Calu3 (cell line): ENCODE data around the gene RSRC1. TPM values are rescaled to one million over a fixed set of nuclear protein-coding genes. Genes with fewer than 3 reads are reported as not detected.

ENCODE experiments used
- BruUV-seq: library from RNA; stranded (reverse); fragments of 400-500 nt; replicated peaks from 2 replicates; lab custom pipeline; 2021; lab: Mats Ljungman, UMichigan
- CTCF ChIA-PET: fragments of 300-600 bp; sonication (Branson Sonifier 250); formaldehyde crosslinking; loops from one replicate; lab custom pipeline; 2022; ENCODE audit warnings: antibody characterized with exemption; lab: Charles Lee
- DNase-seq: peaks from one replicate; pipeline ENCODE4 v3.0.0; 2022
- H3K27ac Mint-ChIP-seq: one replicate; pipeline ENCODE4 v1.8.0; 2022; ENCODE audit warnings: mixed read lengths; ENCODE audit not compliant: unreplicated experiment
- H3K27me3 Mint-ChIP-seq: one replicate; pipeline ENCODE4 v1.8.0; 2022; ENCODE audit warnings: mixed read lengths; ENCODE audit not compliant: unreplicated experiment
- H3K36me3 Mint-ChIP-seq: one replicate; pipeline ENCODE4 v1.8.0; 2022; ENCODE audit warnings: mild to moderate bottlenecking, moderate library complexity, mixed read lengths; ENCODE audit not compliant: insufficient read depth, unreplicated experiment
- H3K4me1 Mint-ChIP-seq: one replicate; pipeline ENCODE4 v1.8.0; 2022; ENCODE audit warnings: mild to moderate bottlenecking, low read depth, mixed read lengths; ENCODE audit not compliant: unreplicated experiment
- H3K4me3 Mint-ChIP-seq: one replicate; pipeline ENCODE4 v1.8.0; 2022; ENCODE audit warnings: mild to moderate bottlenecking, low read depth, moderate library complexity, mixed read lengths; ENCODE audit not compliant: unreplicated experiment
- H3K9me3 Mint-ChIP-seq: one replicate; pipeline ENCODE4 v1.8.0; 2022; ENCODE audit warnings: low read depth, mixed read lengths; ENCODE audit not compliant: unreplicated experiment
- intact Hi-C: fragments of 100-400 bp; cut with micrococcal nuclease; formaldehyde crosslinking; loops from one replicate; pipeline ENCODE4 v1.10.0; 2022; ENCODE audit not compliant: unreplicated experiment
- total RNA-seq: library from RNA; stranded (reverse); gene quantifications from 2 replicates; pipeline ENCODE4 v1.2.3, GENCODE V29; 2022
- TF ChIP-seq, protein P1 (sequence below): fragments of 200-600 bp; IDR thresholded peaks from one replicate; pipeline ENCODE4 v1.8.0; 2022; ENCODE audit warnings: antibody characterized with exemption; ENCODE audit not compliant: unreplicated experiment

Gene RSRC1
- total RNA-seq, 1 experiment from 2014 or later: 81.3 TPM

- Mint-ChIP-seq H3K9me3 (no peaks in the 10 kb centered on the region), H3K4me1 (no peaks in the 10 kb centered on the region), H3K4me3 (no peak overlapping the region), H3K27ac (no peak overlapping the region), H3K27me3 (no peaks in the 10 kb centered on the region), H3K36me3 (no peaks in the 10 kb centered on the region)
- CTCF ChIA-PET: interaction anchor here (0.6 kb wide), 1 partner anchor 104 kb away, joined by 5 read pairs; the partner anchor contains the start of gene RSRC1
- TF ChIP-seq, protein P1, sequence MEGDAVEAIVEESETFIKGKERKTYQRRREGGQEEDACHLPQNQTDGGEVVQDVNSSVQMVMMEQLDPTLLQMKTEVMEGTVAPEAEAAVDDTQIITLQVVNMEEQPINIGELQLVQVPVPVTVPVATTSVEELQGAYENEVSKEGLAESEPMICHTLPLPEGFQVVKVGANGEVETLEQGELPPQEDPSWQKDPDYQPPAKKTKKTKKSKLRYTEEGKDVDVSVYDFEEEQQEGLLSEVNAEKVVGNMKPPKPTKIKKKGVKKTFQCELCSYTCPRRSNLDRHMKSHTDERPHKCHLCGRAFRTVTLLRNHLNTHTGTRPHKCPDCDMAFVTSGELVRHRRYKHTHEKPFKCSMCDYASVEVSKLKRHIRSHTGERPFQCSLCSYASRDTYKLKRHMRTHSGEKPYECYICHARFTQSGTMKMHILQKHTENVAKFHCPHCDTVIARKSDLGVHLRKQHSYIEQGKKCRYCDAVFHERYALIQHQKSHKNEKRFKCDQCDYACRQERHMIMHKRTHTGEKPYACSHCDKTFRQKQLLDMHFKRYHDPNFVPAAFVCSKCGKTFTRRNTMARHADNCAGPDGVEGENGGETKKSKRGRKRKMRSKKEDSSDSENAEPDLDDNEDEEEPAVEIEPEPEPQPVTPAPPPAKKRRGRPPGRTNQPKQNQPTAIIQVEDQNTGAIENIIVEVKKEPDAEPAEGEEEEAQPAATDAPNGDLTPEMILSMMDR: no peak
- DNase-seq: no peak
- BruUV-seq: no TSS peak
- intact Hi-C loops: no loop called here
Measured at GRCh38 chr3:158213461-158213860, 103.6 kb downstream of the RSRC1 start.

DNA sequence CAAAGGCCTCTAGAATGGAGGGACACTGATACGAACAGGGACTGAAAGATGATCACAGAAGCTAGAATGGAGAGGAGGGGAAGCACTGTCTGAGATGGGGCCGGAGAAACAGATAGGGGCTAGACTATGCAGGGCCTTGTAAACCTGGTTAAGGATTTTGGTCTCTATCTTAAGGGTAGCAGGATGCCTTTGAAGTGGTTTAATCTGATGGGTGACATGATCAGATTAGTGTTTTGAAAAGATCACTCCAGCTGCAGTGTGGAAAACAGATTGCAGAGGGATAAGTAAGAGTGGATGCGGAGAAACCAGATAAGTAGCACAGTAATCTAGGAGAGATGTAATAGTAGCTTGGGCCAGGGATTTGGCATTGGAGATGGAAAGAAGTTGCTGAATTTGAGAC lies 108.1 kb downstream of the RSRC1 start:
- Mint-ChIP-seq H3K4me1 (no peaks in the 10 kb centered on the region), H3K27ac (no peak overlapping the region), H3K36me3 (no peaks in the 10 kb centered on the region), H3K4me3 (no peak overlapping the region), H3K27me3 (no peaks in the 10 kb centered on the region), H3K9me3 (no peaks in the 10 kb centered on the region)
- CTCF ChIA-PET: no interaction called here
- no TSS peak for BruUV-seq
- intact Hi-C loops: no loop called here
- TF ChIP-seq, protein P1: no peak
- no peak for DNase-seq

GRCh38 chr3:158220575-158220974 lies 110.7 kb downstream of the RSRC1 start:
- DNase-seq: no peak
- no TSS peak for BruUV-seq
- TF ChIP-seq, protein P1: no peak
- Mint-ChIP-seq H3K4me1 (no peaks in the 10 kb centered on the region), H3K27ac (no peak overlapping the region), H3K36me3 (no peaks in the 10 kb centered on the region), H3K4me3 (no peak overlapping the region), H3K9me3 (no peaks in the 10 kb centered on the region), H3K27me3 (no peaks in the 10 kb centered on the region)
- intact Hi-C loops: no loop called here
- CTCF ChIA-PET: no interaction called here

DNA sequence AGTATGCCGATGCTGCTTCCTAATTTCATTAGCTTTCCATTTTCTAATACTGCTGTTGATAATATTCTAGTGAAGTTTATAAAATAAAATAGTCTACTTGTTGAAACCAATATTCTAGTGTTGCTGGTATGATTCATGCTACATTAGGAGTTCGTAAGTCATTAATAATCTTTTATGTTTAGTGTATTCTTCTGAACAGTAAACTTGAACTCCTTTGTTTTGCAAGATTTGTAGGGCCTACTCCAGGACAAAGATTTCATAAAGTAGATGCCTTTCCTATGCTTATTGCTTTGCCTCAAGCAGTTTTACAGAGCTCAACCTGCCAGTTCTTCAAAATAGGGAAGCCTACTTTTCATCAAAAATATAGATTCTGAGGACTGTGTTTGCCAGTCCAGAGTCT lies 111.5 kb downstream of the RSRC1 start:
- CTCF ChIA-PET: no interaction called here
- H3K4me3 Mint-ChIP-seq: no peak overlapping the region
- DNase-seq: no peak

More for the DNA sequence above, 111.5 kb downstream of the RSRC1 start:
- H3K36me3 Mint-ChIP-seq: no peaks in the 10 kb centered on the region
- H3K4me1 Mint-ChIP-seq: no peaks in the 10 kb centered on the region
- H3K9me3 Mint-ChIP-seq: no peaks in the 10 kb centered on the region
- H3K27me3 Mint-ChIP-seq: no peaks in the 10 kb centered on the region
- BruUV-seq: no TSS peak
- H3K27ac Mint-ChIP-seq: no peak overlapping the region
- TF ChIP-seq, protein P1: no peak
- intact Hi-C loops: no loop called here
